NB4 (cell line): ENCODE data around the gene ZNF765.

ENCODE experiments used
- CTCF ChIP-seq: IDR thresholded peaks from one replicate; pipeline ENCODE4 v1.5.1; 2012; ENCODE audit warnings: low read depth, low read length
- POLR2A ChIP-seq: IDR thresholded peaks from 2 replicates; pipeline ENCODE4 v1.6.1; 2011; ENCODE audit warnings: mild to moderate bottlenecking; ENCODE audit not compliant: insufficient read length; ENCODE audit errors: extremely low read depth

DNA sequence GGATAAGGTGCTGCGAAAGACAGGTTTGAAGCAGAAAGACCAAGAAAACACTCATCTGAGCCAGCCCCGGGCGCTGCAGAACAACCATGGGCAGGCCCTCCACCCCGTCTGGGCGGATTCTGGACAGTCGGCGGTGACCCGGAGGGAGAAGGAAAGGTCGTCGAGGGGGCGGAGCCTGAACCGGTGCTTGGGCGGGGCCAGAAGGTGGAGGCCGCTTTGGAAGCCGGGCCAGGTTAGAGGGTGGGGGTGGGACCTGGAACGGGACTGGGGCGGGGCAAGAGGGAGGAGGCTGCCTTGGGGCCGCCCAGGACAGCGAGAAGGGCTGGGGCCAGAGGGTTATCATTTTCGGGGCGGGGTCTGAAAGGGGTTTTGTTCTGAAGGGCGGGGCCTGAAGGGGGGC, 5.0 kb upstream of the ZNF765 start:
- TF ChIP-seq POLR2A = no peak
- TF ChIP-seq CTCF = no peak
